DMS153 treated with DMSO at 0.1 percent for 48 hours (cell line): ENCODE data around the gene PXK.

Source experiments
- DNase-seq: peaks from one replicate; lab custom pipeline; 2025; ENCODE audit not compliant: unreplicated experiment; lab: John Stamatoyannopoulos, UW

PXK gene

DNA sequence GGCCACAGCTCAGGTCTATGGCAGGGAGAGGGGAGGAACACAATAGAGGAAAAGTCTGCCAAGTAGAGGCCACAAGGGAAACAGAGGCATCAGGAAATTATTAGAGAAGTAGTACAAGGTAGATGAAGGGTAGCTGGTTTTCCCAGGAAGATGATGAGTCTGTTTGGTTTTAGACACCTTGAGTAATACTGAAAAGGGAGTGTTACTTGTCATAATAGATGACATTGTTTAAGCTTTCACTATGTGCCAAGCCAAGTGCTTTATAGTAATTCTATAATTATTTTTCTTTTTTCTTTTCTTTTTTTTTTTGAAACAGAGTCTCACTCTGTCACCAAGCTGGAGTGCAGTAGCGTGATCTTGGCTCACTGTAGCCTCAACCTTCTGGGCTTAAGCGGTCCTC is 13.7 kb downstream of the PXK start:
- no peak for DNase-seq

DNA sequence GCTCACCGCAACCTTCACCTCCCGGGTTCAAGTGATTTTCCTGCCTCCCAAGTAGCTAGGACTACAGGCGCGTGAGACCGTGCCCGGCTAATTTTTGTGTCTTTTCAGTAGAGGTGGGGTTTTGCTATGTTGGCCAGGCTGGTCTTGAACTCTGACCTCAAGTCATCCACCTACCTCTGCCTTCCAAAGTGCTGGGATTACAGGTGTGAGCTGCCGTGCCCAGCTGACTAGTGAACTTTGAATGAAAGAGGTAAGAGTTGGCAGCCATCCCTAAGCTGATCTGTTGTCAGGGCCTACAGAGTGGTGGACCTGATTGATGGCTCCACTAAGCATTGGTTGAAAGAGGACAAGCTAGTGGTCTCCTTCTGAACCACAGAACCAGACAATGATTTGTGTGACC is 15.3 kb downstream of the PXK start:
- no peak for DNase-seq

DNA sequence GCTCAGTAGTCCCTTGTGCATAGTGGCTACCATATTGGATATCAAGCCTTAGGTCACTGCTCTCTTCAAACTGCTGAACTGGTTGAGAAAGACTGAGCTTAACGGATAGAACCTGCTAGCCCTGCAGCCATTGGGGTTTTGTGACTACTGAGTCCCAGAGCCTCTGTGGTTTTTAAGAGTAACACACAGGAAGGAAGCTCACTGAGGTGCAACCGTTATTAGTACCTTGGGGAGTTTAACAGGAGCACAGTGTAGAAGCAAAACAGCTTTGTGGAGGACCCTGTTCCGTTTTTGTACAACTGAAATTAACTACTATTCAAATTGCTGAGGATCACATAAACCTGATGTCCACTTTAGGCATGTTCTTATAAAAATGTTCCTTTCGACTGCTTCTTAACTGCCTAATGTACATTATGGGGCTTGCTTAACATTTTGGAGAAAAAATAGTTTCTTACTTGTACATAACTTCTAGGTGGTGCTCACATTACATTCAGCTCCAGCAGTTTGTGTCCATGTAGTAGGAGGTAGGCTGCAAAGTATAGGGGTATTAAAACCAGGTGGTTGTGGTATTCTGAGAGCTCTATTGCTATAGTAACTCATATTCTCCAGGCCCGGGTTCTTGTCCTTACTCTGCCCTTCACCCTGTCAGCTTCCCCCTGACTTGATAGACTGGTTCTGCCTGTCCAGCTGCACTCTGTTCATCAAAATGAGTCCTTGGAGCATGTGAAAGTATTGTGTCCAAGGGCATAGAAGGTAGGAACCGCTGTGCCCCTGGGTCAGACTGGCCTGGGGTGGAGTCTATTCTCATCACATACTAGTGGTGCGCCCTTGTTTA is 17.3 kb downstream of the PXK start:
- no peak for DNase-seq

DNA sequence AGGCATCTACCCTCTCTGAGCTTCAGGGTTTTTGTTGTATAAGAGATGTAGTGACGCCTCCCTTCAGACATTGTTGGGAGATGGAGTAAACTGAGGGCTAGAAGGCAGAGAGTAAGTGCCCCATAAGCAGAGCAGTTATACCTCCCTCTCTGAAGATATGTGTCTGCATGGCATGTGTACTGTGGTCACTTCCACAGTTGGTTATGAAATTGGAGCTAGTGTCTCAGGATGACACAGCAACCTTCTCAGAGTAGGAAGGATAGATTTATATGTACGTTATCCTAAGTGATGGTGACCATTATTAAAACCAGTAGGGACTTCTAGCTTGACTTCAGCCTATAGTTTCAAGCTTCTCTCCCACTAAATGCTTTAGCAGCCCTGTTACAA is 17.9 kb downstream of the PXK start:
- no peak for DNase-seq

DNA sequence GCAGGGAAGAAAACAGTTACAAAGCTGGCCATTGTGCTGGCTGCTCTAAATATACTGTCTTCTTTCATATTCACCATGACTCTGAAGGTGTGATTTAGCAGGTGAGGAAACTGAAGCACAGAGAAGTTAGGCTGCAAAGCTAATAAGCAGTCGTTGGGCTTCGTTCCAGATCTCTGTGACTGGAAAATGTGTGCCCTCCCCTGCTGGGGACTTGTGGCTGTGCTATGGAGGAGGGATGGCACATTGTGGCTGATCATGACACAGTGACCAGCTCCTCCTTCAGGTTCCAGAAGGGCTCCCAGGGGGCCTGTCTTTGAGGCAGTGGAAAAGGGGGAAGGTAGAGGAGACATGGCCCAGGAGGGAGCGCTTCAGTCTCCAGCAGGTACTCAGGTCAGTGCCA is 19.2 kb downstream of the PXK start:
- DNase-seq: no peak

DNA sequence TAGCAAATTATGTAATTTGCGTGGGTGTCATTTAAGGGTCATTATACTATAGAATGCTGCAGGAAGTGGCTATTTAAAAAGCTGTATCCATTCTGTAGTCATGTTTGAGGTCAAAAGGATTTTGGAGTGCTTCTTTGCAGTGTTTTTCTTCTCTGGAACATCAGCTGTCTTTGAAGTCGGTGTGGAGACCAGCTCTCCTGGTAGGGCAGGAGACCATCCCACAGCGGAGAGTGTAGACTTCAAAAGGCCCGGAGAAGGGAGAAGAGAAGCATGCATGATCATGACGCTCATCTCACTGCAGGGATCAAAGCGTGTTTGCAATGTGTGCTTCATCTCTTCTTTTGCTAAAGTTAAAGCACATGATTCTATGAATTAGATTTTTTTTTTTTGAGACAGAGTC is 19.9 kb downstream of the PXK start:
- no peak for DNase-seq

DNA sequence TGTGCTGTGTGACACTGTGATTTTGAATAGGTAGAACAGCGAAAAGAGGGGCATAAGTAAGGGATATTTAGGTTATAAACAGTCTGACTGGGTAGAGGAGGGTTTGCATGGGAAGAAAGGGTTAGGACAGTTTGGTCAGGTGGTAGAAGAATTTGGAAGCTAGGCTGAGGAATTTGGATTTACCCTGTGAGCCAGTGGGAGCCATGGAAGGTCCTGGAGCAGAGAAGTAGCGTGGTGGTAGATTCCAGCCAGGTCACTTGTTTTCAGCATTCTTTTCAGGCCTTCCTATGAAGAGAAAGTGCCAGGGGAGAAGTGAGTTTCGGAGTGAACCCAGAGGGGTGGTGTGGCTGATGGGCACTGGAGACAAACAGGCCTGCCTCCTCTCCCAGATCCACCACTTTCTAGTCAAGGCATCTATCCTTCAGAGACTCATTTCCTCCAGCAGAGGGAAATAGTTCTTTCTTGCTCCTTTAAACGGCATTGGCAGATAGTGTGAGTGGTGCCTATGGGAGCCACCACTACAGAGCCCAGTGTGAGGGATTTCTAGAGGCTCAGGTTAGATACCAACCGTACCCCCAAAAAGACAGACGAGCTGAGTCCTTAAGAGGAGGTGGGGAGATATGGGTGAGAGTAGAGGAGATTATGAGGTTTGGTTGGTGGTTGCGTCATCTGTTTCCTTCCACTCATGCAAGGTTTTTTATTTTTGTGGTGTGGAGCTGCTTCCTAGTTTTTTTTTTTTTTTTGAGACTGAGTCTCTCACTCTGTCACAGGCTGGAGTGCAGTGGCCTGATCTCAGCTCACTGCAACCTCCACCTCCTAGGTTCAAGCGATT is 21.2 kb downstream of the PXK start:
- no peak for DNase-seq

DNA sequence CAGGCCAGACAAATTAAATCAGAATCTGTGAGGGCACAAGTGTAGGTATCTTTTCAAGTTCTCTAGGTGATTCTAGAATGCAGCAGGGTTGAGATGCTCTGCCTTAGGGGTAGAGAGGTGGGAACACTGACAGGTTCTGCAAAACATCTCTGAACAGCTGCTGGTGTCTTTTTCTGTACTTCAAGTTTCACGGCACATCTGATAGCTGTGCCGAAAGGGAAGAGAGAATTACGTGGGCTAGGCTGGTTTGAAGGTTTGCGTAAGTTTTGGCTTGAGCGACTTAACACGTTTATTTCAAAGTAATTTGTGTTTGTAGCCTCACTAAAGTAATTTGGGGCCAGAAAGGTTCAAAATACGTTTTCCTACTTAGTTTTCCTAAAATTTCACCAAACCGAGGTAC is 22.5 kb downstream of the PXK start:
- DNase-seq: no peak

DNA sequence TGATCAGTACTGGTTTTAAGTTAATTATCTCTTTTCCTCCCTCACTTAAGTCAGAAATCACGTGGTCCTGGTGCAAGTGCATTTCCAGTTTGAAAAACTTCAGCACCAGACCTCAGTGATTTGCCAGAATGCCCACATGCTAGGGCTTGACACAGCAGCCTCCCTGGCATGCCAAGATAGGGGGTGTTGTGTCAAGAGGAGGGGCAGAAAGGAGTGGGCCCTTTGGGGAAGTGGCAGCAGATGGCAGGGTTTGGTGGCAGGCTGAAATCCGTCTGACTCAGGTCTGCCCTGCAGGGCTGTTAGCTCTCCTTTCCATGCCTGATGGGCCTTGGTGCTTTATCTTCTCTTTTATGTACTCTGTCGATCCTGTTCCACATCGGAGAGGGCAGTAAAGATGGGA is 23.4 kb downstream of the PXK start:
- DNase-seq: no peak

DNA sequence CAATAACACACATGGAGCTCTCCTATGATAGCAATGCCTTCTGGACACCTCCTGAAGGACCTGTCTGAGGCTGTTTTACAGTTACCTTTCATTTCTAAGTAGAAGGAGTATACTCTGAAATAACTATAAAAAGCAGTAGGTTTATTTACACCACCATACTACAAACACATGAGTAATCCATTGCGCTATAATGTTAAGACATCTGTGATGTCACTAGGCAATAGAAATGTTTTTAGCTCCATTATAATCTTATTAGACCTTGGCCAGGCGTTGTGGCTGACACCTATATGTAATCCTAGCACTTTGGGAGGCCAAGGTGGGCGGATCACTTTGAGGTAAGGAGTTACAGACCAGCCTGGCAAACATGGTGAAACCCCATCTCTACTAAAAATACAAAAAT is 24.7 kb downstream of the PXK start:
- DNase-seq: no peak

DNA sequence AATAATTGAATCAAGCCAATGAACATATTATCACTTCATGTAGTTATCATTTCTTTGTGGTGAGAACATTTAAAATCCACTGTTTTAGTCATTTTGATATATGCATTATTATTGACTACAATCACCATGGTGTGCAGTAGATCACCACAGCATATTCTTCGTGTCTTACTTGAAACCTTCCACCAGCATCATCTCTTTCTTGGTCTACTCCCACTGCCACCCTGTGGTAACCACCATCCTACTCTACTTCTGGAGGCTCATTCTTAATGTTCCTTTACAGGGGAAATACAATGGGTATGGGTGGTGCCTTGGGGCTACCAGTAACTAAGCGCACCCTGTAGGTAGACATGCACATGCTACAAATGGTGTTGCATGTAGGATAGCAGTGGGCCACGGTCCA is 25.4 kb downstream of the PXK start:
- no peak for DNase-seq

DNA sequence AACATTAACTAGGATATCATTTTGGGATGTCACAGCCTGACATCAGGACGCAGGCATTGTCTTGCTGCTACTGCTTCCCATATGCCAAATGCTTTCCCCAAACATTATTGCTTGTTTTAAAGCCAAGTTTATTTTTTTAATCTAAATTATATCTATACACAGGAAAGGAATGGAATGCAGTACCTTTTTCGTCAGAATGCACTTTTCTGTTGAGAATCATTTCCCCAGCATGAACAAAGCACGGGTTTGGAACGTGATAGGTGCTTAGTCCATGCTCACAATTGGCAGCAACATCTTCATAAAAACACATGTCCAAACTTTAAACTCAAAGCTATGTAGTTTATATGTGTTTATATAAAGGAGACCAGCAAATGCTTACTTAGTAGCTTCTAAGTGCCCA is 26.1 kb downstream of the PXK start:
- DNase-seq: no peak

DNA sequence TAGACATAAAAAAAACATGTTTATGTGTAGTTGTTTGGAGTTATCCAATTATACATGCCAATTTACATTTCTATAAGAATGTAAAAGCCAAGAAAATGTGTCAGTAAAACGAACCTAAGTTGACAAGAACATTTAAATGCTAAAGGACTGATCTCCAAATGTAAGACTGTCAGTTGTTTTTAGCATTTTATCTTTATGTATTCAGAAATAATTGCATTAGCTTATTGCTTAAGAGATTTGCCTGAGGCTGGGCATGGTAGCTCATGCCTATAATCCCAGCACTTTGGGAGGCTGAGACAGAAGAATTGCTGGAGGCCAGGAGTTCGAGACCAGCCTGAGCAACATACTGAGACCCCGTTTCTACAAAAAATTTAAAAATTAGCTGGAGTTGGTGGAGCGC is 26.9 kb downstream of the PXK start:
- no peak for DNase-seq

DNA sequence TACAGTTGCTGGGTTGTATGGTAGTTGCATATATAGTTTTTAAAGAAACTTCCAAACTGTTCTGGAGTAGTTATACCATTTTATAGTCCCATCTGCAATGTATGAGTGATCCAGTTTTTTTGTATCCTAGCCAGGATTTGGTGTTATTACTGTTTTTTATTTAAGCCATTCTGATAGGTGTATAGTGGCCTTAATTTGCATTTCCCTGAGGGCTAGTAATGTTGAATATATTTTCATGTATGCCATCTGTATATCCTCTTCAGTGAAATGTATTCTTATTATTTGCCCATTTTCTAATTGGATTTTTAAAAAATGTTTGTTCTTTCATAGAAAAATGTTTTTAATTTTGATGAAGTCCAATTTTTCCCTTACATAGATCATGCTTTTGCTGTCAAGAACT is 29.2 kb downstream of the PXK start:
- no peak for DNase-seq

DNA sequence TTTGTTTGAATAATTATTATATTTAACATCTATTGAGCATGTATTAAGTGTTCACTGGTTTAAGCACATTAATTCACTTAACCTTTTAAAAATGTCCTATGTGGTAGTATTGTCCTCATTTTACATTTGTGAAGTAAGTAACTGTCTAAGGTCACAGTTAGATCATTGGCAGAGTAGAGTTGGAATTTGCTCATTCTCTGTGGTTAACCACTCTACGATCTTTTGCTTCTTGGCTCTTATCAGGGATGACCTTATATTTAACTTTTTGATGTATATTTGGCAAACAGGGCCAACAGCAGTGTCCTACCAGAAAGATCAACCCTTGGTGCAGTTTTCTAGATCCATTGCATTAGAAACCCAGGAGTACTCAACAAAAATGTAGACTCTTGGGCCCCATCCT is 34.0 kb downstream of the PXK start:
- no peak for DNase-seq

DNA sequence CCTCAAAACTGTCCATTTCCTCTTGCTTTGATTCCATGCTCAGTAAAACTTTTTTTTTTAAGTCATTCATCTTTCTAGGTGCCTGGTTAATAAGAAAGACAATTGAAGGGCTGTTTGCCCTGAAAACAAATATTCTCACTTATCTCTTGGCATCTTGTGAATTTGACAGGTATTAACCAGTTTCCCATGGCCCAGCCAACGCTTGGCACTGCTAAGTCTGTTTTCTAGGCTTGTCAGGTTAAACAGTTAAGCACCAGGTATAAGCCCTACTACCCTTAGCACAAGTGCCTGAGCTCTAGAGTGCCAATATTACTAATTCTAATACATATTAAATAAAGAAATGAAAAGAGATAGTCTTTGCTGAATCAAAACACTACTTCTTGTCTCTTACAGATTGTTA is 36.3 kb downstream of the PXK start:
- no peak for DNase-seq

DNA sequence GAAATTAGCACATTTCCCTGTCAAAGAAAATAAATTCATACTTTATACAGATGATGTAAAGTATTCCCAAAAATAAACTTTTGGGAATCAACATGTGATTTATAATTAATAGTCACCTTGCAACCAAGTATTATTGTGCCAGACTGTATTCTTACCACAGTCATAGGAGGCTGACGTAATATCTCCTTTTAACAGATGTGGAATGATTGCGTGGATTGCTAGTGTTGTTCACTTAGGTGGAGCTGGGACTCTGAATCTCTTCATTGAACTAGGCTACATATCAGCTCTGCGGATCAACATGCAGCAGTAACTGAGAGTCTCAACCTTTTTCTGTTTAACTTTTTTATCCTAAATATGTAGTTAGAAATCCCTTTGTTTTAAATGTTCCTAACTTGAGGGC is 37.2 kb downstream of the PXK start:
- no peak for DNase-seq

DNA sequence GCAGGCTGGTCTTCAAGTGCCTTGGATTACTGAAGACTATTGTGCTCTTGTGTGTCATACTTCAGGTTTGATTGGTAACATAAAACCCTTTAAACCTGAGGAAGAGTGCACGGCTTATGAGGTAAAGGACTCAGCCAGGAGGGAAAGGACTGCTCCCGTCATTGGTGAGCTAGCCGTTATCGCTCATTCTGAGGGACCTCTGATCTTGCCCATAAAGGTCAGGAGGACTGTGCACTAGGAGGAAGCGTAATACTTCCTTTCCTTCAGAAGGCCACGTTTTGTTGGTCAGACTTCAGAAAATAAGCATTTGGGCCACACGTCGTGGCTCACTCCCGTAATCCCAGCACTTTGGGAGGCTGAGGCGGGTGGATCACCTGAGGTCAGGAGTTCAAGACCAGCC is 37.7 kb downstream of the PXK start:
- DNase-seq: no peak

DNA sequence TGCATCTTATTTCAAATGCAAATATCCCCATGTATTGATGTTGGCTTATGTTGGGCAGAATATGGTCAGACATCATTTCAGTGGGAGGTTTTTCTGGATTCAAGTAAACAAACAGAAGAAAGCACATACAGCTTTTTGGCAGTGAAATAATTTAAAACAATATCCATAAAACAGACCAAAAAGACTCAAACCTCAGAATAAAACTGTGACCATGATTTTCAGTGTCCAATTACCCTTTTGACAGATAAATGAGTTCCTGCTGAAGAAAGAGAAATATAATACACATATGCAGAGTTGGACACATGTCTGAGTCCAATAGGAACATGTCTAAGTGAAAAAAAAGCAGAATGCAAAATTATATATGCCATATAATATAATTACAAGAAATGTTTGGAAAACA is 39.1 kb downstream of the PXK start:
- no peak for DNase-seq

DNA sequence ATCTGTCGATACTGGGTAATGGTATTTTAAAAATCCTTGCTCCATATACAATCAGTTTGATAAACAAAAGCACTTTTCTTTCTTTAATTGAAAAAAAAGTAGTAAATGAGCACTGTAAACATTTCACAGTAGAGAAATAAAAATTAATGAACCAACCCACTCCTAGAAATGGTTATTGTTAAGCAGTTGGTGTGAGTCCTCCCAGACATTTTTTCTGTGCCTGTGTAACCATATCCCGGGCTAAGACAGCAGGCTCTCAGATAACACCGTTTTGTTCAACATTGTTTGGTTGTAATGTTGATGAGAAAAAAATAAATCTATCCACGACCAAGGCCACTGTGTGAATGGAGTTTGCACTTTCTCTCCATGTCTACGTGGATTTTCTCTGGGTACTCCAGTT is 42.6 kb downstream of the PXK start:
- DNase-seq: no peak

DNA sequence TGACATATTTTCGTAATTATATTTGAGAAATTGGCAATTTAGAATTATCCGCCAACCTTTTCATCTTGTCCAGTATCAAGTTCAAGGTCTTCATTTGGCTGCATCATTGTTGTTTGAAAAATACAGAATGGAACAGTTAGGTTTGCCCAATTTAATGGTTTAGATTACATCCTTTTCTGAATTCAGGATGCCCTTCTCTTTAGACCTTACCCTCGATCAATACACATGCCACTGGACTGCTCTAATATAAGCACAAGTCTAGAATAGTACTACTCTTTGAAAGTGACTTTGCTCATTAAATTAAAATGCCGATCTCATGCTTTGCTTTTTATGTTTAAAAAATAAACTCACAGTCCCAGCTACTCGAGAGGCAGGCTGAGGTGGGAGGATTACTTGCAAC is 44.5 kb downstream of the PXK start:
- DNase-seq: no peak

DNA sequence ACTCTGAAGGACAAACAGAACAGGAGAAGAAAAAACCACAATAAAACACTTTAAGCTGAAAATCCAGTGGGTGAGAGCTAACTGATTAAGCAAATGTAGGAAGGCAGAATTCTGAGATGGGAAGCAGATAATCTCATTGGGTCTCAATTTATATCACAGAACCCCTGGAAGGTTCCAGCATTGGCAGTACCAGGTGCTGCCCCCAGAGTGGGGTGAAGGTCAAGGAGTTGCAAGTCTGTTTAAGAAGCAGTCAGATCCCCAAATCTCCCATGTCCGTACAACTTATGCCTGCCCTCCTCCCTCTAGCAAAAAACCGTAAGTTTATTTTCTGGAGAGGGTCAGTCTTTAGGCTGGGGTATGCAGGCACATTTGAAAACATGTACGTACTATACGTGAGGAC is 45.1 kb downstream of the PXK start:
- no peak for DNase-seq
